Effector memory CD4-positive, alpha-beta T cell (primary cell): ENCODE measurements around the gene IER2.
"Not testable (repeated sequence)": the region's sequence is repeated elsewhere in the genome, so short reads cannot be mapped to it uniquely, and the experiment has no call there.

ENCODE experiments used
- DNase-seq, 3 donors: peaks; one replicate each; pipeline ENCODE4 v3.0.0-alpha.2; 2020
- H3K27ac ChIP-seq: 2 replicates; pipeline ENCODE4 v1.7.0; 2013; ENCODE audit warnings: mild to moderate bottlenecking, low read length, moderate library complexity; ENCODE audit not compliant: insufficient read depth, poor library complexity, severe bottlenecking
- H3K27me3 ChIP-seq: replicated peaks from 2 replicates; pipeline ENCODE4 v1.7.0; 2013; ENCODE audit warnings: mild to moderate bottlenecking, low read length; ENCODE audit not compliant: insufficient read depth, control insufficient read depth, poor library complexity, severe bottlenecking
- H3K36me3 ChIP-seq: 2 replicates; pipeline ENCODE4 v1.7.0; 2013; ENCODE audit warnings: mild to moderate bottlenecking, low read length, moderate library complexity; ENCODE audit not compliant: control insufficient read depth, insufficient read depth
- H3K4me1 ChIP-seq: 2 replicates; pipeline ENCODE4 v1.7.0; 2013; ENCODE audit warnings: low read length, mild to moderate bottlenecking; ENCODE audit not compliant: control insufficient read depth, insufficient read depth, poor library complexity, severe bottlenecking
- H3K4me3 ChIP-seq: 2 replicates; pipeline ENCODE4 v1.7.0; 2013; ENCODE audit warnings: low read length, low read depth, mild to moderate bottlenecking; ENCODE audit not compliant: insufficient read depth, poor library complexity, severe bottlenecking
- H3K9me3 ChIP-seq: 2 replicates; pipeline ENCODE4 v1.7.0; 2013; ENCODE audit warnings: mild to moderate bottlenecking, low read length, moderate library complexity; ENCODE audit not compliant: control insufficient read depth

IER2 gene

DNA sequence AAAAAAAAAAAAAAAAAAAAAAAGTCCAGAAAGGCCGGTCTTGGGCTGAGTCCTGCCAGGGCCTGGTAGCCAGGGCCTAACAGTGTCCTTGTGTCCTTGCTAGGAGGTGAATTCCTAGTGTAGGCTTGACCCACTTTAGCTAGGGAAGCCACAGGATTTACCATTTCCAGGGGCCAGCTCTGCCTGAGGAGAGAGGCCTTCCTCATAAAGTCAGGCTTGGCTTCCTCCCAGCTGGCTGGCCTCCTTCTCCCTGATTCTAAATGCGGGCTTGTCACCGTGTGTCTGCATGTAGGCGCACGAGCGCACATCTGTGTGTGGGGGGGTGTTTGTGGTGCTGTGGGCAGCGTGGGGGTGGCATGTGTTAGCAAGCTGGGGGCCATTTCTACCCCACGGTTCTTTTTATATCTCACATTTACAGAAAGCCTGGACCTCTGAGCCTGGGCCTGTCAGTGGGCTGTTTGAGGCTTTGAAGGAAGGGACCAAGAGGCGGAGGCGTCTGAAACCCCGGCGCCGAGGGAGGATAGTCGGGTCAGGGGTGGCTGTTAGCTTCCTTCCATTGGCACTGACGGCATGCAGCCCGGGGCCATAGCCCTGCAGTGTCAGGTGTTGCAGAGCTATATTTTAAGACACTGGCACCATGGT is 31.7 kb downstream of the IER2 start:
- Histone ChIP-seq H3K27me3 (no peaks in the 10 kb centered on the region), H3K36me3 (no peaks in the 10 kb centered on the region), H3K4me3 (no peak overlapping the region), H3K9me3 (no peaks in the 10 kb centered on the region), H3K27ac (no peak overlapping the region), H3K4me1 (peaks cover 10% of the 10 kb centered on the region)
- no peak for DNase-seq

DNA sequence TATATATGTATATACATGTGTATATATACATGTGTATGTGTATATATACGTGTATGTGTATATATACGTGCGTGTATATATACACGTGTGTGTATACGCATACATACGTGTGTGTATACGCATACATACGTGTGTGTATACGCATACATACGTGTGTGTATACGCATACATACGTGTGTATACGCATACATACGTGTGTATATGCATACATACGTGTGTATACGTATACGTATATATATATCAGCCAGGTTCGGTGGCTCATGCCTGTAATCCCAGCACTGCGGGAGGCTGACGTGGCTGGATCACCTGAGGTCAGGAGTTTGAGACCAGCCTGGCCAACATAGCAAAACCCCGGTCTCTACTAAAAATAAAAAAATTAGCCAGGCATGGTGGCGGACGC is 34.7 kb downstream of the IER2 start:
- not testable (repeated sequence) for H3K27ac ChIP-seq

DNA sequence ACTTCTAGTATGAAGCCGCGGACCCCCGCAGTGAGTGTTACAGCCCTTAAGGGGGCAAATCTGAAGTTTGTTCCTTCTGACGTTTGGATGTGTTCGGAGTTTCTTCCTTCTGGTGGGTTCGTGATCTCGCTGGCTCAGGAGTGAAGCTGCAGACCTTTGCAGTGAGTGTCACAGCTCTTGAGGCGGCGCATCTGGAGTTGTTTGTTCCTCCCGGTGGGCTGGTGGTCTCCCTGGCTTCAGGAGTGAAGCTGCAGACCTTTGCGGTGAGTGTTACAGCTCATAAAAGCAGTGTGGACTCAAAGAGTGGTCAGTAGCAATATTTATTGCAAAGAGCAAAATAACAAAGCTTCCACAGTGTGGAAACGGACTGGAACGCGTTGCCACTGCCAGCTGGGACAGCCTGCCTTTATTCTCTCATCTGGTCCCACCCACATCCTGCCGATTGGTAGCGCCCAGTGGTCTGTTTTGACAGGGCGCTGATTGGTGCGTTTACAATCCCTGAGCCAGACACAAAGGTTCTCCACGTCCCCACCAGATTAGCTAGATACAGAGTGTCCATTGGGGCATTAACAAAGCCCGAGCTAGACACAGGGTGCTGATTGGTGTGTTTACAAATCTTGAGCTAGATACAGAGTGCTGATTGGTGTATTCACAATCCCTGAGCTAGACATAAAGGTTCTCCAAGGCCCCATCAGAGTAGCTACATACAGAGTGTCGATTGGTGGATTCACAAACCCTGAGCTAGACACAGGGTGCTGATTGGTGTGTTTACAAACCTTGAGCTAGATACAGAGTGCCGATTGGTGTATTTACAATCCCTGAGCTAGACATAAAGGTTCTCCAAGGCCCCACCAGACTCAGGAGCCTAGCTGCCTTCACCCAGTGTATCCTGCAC is 35.8 kb downstream of the IER2 start:
- H3K36me3 ChIP-seq, H3K27ac ChIP-seq, H3K9me3 ChIP-seq, H3K4me1 ChIP-seq, DNase-seq, H3K4me3 ChIP-seq, H3K27me3 ChIP-seq: not testable (repeated sequence)

More for the DNA sequence above, 34.7 kb downstream of the IER2 start:
- not testable (repeated sequence) for H3K36me3 ChIP-seq, H3K4me1 ChIP-seq, DNase-seq, H3K4me3 ChIP-seq, H3K9me3 ChIP-seq, H3K27me3 ChIP-seq

DNA sequence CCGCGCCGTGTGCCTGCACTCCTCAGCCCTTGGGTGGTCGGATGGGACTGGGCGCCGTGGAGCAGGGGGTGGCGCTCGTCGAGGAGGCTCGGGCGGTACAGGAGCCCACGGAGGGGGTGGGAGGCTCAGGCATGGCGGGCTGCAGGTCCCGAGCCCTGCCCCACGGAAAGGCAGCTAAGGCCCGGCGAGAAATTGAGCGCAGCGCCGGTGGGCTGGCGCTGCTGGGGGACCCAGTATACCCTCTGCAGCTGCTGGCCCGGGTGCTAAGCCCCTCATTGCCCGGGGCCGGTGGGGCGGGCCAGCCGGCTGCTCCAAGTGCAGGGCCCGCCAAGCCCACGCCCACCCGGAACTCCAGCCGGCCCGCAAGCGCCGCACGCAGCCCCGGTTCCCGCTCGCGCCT is 36.5 kb downstream of the IER2 start:
- H3K9me3 ChIP-seq, H3K4me1 ChIP-seq, H3K27me3 ChIP-seq, H3K27ac ChIP-seq, H3K36me3 ChIP-seq, DNase-seq, H3K4me3 ChIP-seq: not testable (repeated sequence)

DNA sequence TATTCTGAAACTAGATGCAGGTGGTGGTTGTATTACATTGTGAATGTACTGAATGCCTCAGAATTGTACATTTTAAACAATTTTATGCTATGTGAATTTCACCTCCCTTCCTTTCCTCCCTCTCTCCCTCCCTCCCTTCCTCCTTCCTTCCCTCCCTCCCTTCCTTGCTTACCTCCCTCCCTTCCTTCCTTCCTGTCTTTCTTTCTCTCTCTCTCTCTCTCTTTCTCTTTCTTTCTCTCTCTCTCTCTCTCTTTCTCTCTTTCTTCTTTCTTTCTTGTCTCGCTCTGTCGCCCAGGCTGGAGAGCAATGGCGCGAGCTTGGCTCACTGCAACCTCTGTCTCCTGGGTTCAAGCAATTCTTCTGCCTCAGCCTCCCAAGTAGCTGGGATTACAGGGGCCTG is 37.2 kb downstream of the IER2 start:
- Histone ChIP-seq H3K36me3 (no peaks in the 10 kb centered on the region), H3K4me3 (no peak overlapping the region), H3K27me3 (no peaks in the 10 kb centered on the region), H3K27ac (no peak overlapping the region), H3K9me3 (no peaks in the 10 kb centered on the region), H3K4me1 (no peaks in the 10 kb centered on the region)
- DNase-seq = no peak

DNA sequence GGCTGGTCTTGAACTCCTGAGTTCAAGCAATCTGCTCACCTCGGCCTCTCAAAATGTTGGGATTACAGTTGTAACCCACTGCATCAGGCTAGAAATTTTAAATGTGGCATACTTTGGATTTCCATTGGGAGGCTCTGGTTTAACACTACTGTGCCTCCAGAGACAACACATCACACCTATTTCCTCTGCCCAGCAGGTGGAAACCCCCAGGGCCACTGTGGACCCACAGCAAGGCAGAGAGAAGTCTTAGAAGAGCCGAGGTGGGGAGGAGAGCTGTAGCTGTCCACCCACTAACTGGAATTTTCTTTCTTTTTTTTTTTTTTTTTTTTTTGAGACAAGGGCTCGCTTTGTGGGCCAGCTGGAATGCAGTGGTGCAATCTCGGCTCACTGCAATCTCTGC is 39.4 kb downstream of the IER2 start:
- Histone ChIP-seq H3K9me3 (no peaks in the 10 kb centered on the region), H3K4me1 (peaks cover 3% of the 10 kb centered on the region), H3K27me3 (no peaks in the 10 kb centered on the region), H3K4me3 (no peak overlapping the region), H3K27ac (no peak overlapping the region), H3K36me3 (no peaks in the 10 kb centered on the region)
- no peak for DNase-seq

DNA sequence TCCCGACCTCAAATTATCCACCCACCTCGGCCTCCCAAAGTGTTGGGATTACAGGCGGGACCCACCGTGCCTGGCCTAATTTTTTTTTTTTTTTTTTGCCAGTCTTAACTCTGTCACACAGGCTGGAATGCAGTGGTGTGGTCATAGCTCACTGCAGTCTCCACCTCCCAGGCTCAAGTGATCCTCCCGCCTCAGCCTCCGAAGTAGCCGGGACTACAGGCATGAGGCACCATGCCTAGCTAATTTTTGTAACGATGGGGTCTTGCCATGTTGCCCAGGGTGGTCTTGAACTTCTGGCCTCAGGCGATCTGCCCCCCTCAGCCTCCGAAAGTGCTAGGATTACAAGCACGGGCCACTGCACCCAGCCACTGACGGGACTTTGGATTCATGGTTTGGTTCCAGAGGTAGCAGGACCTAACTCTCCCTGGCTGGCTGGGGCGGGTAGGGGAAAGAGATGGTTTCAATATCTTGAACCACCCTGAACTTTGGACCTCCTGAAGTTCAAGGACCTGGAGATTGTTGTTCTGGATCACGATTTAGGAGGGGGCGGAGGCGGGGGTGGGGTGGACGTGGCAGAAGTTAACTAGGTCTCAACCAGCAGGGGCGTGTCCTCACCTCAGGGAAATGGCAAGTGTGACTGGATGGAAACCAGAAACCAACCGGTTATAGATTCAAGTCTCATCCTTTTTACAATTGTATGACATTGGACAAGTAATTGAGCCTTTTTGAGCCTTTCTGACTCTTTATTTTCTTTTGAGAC is 40.8 kb downstream of the IER2 start:
- Histone ChIP-seq H3K27me3 (no peaks in the 10 kb centered on the region), H3K4me3 (no peak overlapping the region), H3K4me1 (peaks cover 13% of the 10 kb centered on the region), H3K27ac (no peak overlapping the region), H3K9me3 (no peaks in the 10 kb centered on the region), H3K36me3 (no peaks in the 10 kb centered on the region)
- DNase-seq = no peak

DNA sequence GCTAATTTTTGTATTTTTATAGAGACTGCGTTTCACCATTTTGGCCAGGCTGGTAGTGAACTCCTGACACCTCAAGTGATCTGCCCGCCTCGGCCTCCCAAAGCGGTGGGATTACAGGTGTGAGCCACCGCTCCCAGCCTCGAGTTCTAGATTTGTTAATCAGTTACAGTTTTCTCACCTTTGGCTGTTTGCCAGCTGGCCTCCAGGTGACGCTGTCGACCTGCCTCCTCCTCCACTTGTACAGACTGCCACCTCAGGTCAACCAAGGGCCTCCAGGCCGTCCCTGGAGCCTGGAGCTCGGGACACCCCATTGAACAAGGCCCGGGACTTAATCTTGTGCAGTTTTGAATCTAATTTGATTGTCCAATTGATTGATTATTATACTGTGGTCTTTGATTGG is 45.5 kb downstream of the IER2 start:
- H3K36me3 ChIP-seq = no peaks in the 10 kb centered on the region
- peaks cover 13% of the 10 kb centered on the region for H3K4me1 ChIP-seq
- H3K27me3 ChIP-seq = no peaks in the 10 kb centered on the region
- H3K9me3 ChIP-seq = no peaks in the 10 kb centered on the region
- H3K4me3 ChIP-seq = no peak overlapping the region
- H3K27ac ChIP-seq = no peak overlapping the region
- DNase-seq = peak; percentile 35 to 52 (median 39)

DNA sequence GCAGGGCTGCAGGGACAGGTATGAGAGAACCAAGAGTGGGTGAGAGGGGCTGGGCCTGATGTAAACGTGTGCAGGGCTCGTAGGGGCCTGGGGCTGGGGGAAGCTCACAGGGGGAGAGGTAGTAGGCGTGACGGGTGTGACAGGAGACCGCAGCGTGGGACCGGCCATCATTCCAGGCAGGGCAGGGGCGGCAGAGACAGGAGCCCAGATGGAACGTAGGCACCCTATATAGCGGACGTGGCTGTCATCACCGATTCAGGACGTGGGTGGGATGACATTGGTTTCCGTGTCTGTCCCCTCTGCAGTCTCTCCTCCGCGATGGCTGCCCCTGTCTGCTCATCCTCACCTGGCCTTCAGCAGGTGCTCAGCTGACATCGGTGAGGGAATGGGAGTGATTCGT is 48.4 kb downstream of the IER2 start:
- no peak for DNase-seq
- no peaks in the 10 kb centered on the region for H3K9me3 ChIP-seq
- no peaks in the 10 kb centered on the region for H3K27me3 ChIP-seq
- H3K4me3 ChIP-seq = no peak overlapping the region
- H3K36me3 ChIP-seq = no peaks in the 10 kb centered on the region
- H3K27ac ChIP-seq = no peak overlapping the region
- H3K4me1 ChIP-seq = peaks cover 10% of the 10 kb centered on the region

DNA sequence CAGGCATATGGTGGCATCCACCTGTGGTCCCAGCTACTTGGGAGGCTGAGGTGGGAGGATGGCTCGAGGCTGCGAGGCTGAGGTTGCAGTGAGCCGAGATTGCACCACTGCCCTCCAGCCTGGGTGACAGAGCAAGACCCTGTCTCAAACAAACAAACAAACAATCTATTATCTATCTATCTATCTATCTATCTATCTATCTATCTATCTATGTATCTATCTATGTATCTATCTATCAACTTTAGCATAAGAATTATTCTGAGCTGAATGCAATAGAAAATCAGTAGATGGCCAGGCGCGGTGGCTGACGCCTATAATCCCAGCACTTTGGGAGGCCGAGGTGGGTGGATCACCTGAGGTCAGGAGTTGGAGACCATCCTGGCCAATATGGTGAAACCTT is 51.9 kb downstream of the IER2 start:
- not testable (repeated sequence) for H3K27me3 ChIP-seq, H3K27ac ChIP-seq, H3K4me3 ChIP-seq, H3K4me1 ChIP-seq, H3K9me3 ChIP-seq, DNase-seq, H3K36me3 ChIP-seq
